B cell (primary cell): Measurements from ENCODE around the gene LRRIQ4. TPM values are rescaled to one million over a fixed set of nuclear protein-coding genes. Genes with fewer than 3 reads are reported as not detected.

ENCODE experiments used
- ATAC-seq: fragments of 200-7000 bp; cut with Tn5 transposase; one replicate; pipeline ENCODE4 v1.10.0; 2021; ENCODE audit warnings: low read depth, mild to moderate bottlenecking, moderate number of reproducible peaks, moderate library complexity
- CTCF ChIA-PET: fragments of 350-600 bp; sonication (Branson Sonifier 250); formaldehyde crosslinking; loops from one replicate; lab custom pipeline; 2021; ENCODE audit warnings: antibody characterized with exemption, inconsistent platforms; lab: Charles Lee
- POLR2A ChIA-PET: fragments of 350-600 bp; sonication (Branson Sonifier 250); formaldehyde crosslinking; loops from one replicate; lab custom pipeline; 2021; ENCODE audit warnings: antibody characterized with exemption; lab: Charles Lee
- DNase-seq: peaks from one replicate; pipeline ENCODE4 v3.0.0; 2013
- H2AFZ ChIP-seq: 2 replicates; pipeline ENCODE4 v1.6.1; 2012; ENCODE audit warnings: mild to moderate bottlenecking, low read depth, low read length; ENCODE audit not compliant: insufficient read depth, poor library complexity, severe bottlenecking
- H3K27ac ChIP-seq, 2 donors: 1 replicate in 1 of 2; 2 replicates in 1 of 2; pipeline ENCODE4 v1.5.1; 2012 to 2013; ENCODE audit warnings: low read length in 2 of 2, mild to moderate bottlenecking in 2 of 2, moderate library complexity in 1 of 2
- H3K27me3 ChIP-seq, 4 experiments: fragments of 200-600 bp in 1 of 4; sonication (generic) in 1 of 4; replicated peaks in 1 of 4; 1 replicate in 2 of 4; 2 replicates in 2 of 4; pipeline versions ENCODE4 v1.6.1 to v1.7.0; 2013 to 2016; ENCODE audit warnings: low read length in 3 of 4, mild to moderate bottlenecking in 2 of 4, mixed read lengths in 1 of 4, moderate library complexity in 1 of 4; ENCODE audit not compliant: insufficient read depth in 4 of 4, control insufficient read depth in 3 of 4; ENCODE audit errors: control extremely low read depth in 1 of 4
- H3K36me3 ChIP-seq, 2 experiments: replicated peaks in 1 of 2; 1 replicate in 1 of 2; 2 replicates in 1 of 2; pipeline versions ENCODE4 v1.6.1 to v1.7.1; 2013; ENCODE audit warnings: low read length in 1 of 2; ENCODE audit not compliant: insufficient read depth in 2 of 2, control insufficient read depth in 1 of 2; ENCODE audit errors: control extremely low read depth in 1 of 2, extremely low read depth in 1 of 2
- H3K4me1 ChIP-seq, 2 donors: fragments of 200-600 bp in 1 of 2; sonication (generic) in 1 of 2; 1 replicate in 1 of 2; 2 replicates in 1 of 2; pipeline versions ENCODE4 v1.5.1 to v1.6.1; 2013 to 2017; ENCODE audit warnings: low read length in 2 of 2; ENCODE audit not compliant: control insufficient read depth in 2 of 2, insufficient read depth in 2 of 2
- H3K4me2 ChIP-seq: replicated peaks from 2 replicates; pipeline ENCODE3; 2012; ENCODE audit warnings: mild to moderate bottlenecking, low read depth, low read length; ENCODE audit not compliant: poor library complexity, severe bottlenecking
- H3K4me3 ChIP-seq, 5 experiments: fragments of 200-600 bp in 1 of 5; sonication (generic) in 1 of 5; 1 replicate in 3 of 5; 2 replicates in 2 of 5; pipeline versions ENCODE4 v1.5.1 to v1.7.0; 2011 to 2016; ENCODE audit warnings: low read length in 4 of 5, mild to moderate bottlenecking in 4 of 5, low read depth in 2 of 5, control low read depth in 1 of 5, moderate library complexity in 1 of 5; ENCODE audit not compliant: insufficient read depth in 1 of 5; ENCODE audit errors: control extremely low read depth in 1 of 5, extremely low read depth in 1 of 5
- H3K79me2 ChIP-seq: fragments of 200-600 bp; sonication (generic); one replicate; pipeline ENCODE4 v1.6.0; 2016; ENCODE audit warnings: low read length; ENCODE audit not compliant: control insufficient read depth, insufficient read depth
- H3K9ac ChIP-seq: fragments of 200-600 bp; sonication (generic); 2 replicates; pipeline ENCODE4 v1.6.1; 2017; ENCODE audit warnings: mild to moderate bottlenecking, low read length, moderate library complexity
- H3K9me3 ChIP-seq, 3 donors: one replicate each; pipeline versions ENCODE4 v1.6.1 to v1.7.1; 2013; ENCODE audit warnings: low read length in 2 of 3; ENCODE audit not compliant: control insufficient read depth in 2 of 3, insufficient read depth in 1 of 3; ENCODE audit errors: control extremely low read depth in 1 of 3
- H4K20me1 ChIP-seq: 2 replicates; pipeline ENCODE4 v1.6.0; 2012; ENCODE audit warnings: mild to moderate bottlenecking, low read length; ENCODE audit not compliant: insufficient read depth, control insufficient read depth, poor library complexity, severe bottlenecking
- H3K27ac Mint-ChIP-seq: one replicate; pipeline ENCODE4 v1.8.0; 2021; ENCODE audit warnings: mixed read lengths
- H3K27me3 Mint-ChIP-seq: one replicate; pipeline ENCODE4 v1.8.0; 2021; ENCODE audit warnings: mixed read lengths
- H3K4me1 Mint-ChIP-seq: one replicate; pipeline ENCODE4 v1.8.0; 2021; ENCODE audit warnings: mixed read lengths
- H3K4me3 Mint-ChIP-seq: one replicate; pipeline ENCODE4 v1.8.0; 2021; ENCODE audit warnings: mixed read lengths
- H3K9me3 Mint-ChIP-seq: one replicate; pipeline ENCODE4 v1.8.0; 2022; ENCODE audit warnings: mixed read lengths; ENCODE audit not compliant: insufficient read depth
- CTCF ChIP-seq: fragments of 200-600 bp; IDR thresholded peaks from one replicate; pipeline ENCODE4 v1.8.0; 2022; ENCODE audit warnings: antibody characterized with exemption, mild to moderate bottlenecking
- EZH2 ChIP-seq: IDR thresholded peaks from 2 replicates; pipeline ENCODE4 v1.6.1; 2012; ENCODE audit warnings: borderline replicate concordance, low read depth, mild to moderate bottlenecking, moderate library complexity, low read length; ENCODE audit not compliant: insufficient read depth, poor library complexity, severe bottlenecking
- WGBS: methylation state at CpG from one replicate; pipeline ENCODE4 v1.1.5; 2013; ENCODE audit warnings: missing lambda C conversion rate; ENCODE audit not compliant: insufficient coverage; 5-methylcytosine and 5-hydroxymethylcytosine counted together
- intact Hi-C: fragments of 100-400 bp; cut with micrococcal nuclease; formaldehyde crosslinking; loops from one replicate; pipeline ENCODE4 v1.10.0; 2022
- polyA plus RNA-seq: library from polyadenylated mRNA; depleted of rRNA; stranded (reverse); fragments of >200 nt; gene quantifications from 2 replicates; pipeline ENCODE4 v1.2.3, GENCODE V29; 2012
- total RNA-seq, 2 donors: library from RNA; stranded (reverse); fragments of 120-200 nt in 1 of 2; gene quantifications; 1 replicate in 1 of 2; 2 replicates in 1 of 2; pipeline versions ENCODE4 v1.2.3 to v1.2.4, GENCODE V29; 2013 to 2022

Gene LRRIQ4
- total and polyA plus RNA-seq, 2 donors (not counting 1 experiment from before 2014, with no cell fraction given), result 0.04 to 0.71 TPM

DNA sequence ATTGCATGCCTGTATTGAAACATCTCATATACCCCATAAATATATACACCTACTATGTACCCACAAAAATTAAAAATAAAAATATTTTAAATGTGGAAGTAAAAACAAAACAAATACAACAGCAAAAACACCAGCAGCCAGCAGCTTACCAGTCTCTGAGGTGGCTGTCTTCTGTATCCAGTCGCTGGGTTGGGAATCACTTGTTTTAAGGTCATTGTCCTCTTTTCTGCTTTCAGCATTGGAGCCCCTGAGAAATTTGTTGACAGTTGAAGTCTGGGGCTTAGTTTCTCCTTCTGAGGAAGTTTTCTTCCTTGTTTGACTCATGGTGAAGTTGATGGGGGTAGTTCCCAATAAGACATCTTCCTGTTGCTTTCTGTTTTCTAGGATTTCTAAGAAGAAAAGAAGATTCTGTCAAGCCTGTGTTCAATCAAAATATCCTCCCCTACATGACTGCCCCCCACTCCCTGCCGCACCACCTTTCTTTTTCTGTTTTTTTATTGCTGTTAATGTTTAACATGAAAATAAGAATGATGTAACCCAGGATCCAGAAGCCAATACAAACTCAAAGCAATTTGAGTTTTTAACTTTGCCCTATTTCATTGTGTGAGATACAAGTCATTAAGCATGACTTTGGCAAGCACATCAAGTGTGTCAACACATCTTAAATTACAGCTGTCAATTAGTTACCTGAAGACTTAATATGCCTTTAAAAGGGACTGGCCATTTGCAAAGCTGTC lies 57.0 kb downstream of the LRRIQ4 start, which contains the start of gene LRRC31:
TSS of gene LRRC31 (minus strand) at position 452 of the 737 bp plus-strand sequence. CDS start at position 324, 128 bp downstream.
- Histone ChIP-seq H3K4me3 (no peak within 1 kb of the TSS), H2AFZ (no peak within 1 kb of the TSS), H3K36me3 (no peaks in the 10 kb centered on the region), H3K9me3 (no peaks in the 10 kb centered on the region), H4K20me1 (no peaks in the 10 kb centered on the region), H3K79me2 (no peaks in the 10 kb centered on the region), H3K27ac (no peak within 1 kb of the TSS), H3K4me1 (peaks cover 26 to 27% of the 10 kb centered on the region in 2 donors), H3K27me3 (no peaks in the 10 kb centered on the region), H3K4me2 (no peak within 1 kb of the TSS), H3K9ac (no peak within 1 kb of the TSS)
- Mint-ChIP-seq H3K4me3 (no peak within 1 kb of the TSS), H3K4me1 (peaks cover 29% of the 10 kb centered on the region), H3K27me3 (no peaks in the 10 kb centered on the region), H3K27ac (no peak within 1 kb of the TSS), H3K9me3 (no peaks in the 10 kb centered on the region)
- TF ChIP-seq EZH2 (no peak), CTCF (no peak)
- ATAC-seq (no peak), DNase-seq (no peak)
- no CpG with 5 or more reads among the region's 2 CpGs for WGBS
- POLR2A ChIA-PET, result no interaction called here
- CTCF ChIA-PET, result interaction anchor here (2.0 kb wide), 1 partner anchor 7 kb away, joined by 6 read pairs; no protein-coding TSS in a partner anchor
- intact Hi-C loops, result loop anchor here (10.0 kb wide), 2 partner anchors 315 to 545 kb away; partner anchors contain the start of genes CLDN11 and PHC3
